NT2/D1 (cell line): ENCODE measurements around the gene ACCSL.

Experiments used
- DNase-seq: peaks from one replicate; pipeline ENCODE4 v3.0.0-alpha.2; 2011; ENCODE audit warnings: low read depth, low spot score
- H3K27me3 ChIP-seq: 2 replicates; pipeline ENCODE4 v1.6.0; 2011; ENCODE audit warnings: mild to moderate bottlenecking; ENCODE audit not compliant: insufficient read length, insufficient read depth
- H3K36me3 ChIP-seq: 2 replicates; pipeline ENCODE4 v1.6.1; 2011; ENCODE audit warnings: mild to moderate bottlenecking, low read length, mixed read lengths; ENCODE audit not compliant: insufficient read depth, insufficient read length
- H3K4me1 ChIP-seq: 2 replicates; pipeline ENCODE4 v1.5.1; 2011; ENCODE audit not compliant: insufficient read depth, insufficient read length
- H3K4me3 ChIP-seq: 2 replicates; pipeline ENCODE4 v1.5.1; 2011; ENCODE audit warnings: low read depth; ENCODE audit not compliant: insufficient read length
- H3K9ac ChIP-seq: 2 replicates; pipeline ENCODE4 v1.6.0; 2011; ENCODE audit warnings: low read depth; ENCODE audit not compliant: insufficient read length
- H3K9me3 ChIP-seq: 2 replicates; pipeline ENCODE4 v1.5.1; 2011; ENCODE audit warnings: mild to moderate bottlenecking, low read length; ENCODE audit not compliant: insufficient read depth
- SUZ12 ChIP-seq: IDR thresholded peaks from 2 replicates; pipeline ENCODE4 v1.6.1; 2011; ENCODE audit not compliant: insufficient read length, insufficient read depth; ENCODE audit errors: extremely low read depth
- YY1 ChIP-seq: IDR thresholded peaks from 2 replicates; pipeline ENCODE4 v1.6.1; 2011; ENCODE audit not compliant: insufficient read length, insufficient read depth
- ZNF274 ChIP-seq: IDR thresholded peaks from 2 replicates; pipeline ENCODE4 v1.6.1; 2011; ENCODE audit warnings: mild to moderate bottlenecking, low read depth, low read length

ACCSL gene

GRCh38 chr11:44014968-44015623, 32.7 kb upstream of the ACCSL start:
- H3K4me1 ChIP-seq: peaks cover 6% of the 10 kb centered on the region
- no peaks in the 10 kb centered on the region for H3K9me3 ChIP-seq
- no peak overlapping the region for H3K9ac ChIP-seq
- no peak for DNase-seq
- no peak overlapping the region for H3K4me3 ChIP-seq
- peaks cover 2% of the 10 kb centered on the region for H3K27me3 ChIP-seq
- H3K36me3 ChIP-seq: no peaks in the 10 kb centered on the region
- no peak for TF ChIP-seq YY1
- TF ChIP-seq ZNF274: no peak
- TF ChIP-seq SUZ12: no peak

- Histone ChIP-seq H3K9me3 (no peaks in the 10 kb centered on the region), H3K4me1 (peaks cover 6% of the 10 kb centered on the region), H3K36me3 (no peaks in the 10 kb centered on the region), H3K9ac (no peak overlapping the region), H3K4me3 (no peak overlapping the region), H3K27me3 (no peaks in the 10 kb centered on the region)
- TF ChIP-seq YY1 (no peak), ZNF274 (no peak), SUZ12 (no peak)
- DNase-seq: no peak
These were observed 32.2 kb upstream of the ACCSL start for GRCh38 chr11:44015624-44016007.

- Histone ChIP-seq H3K9me3 (no peaks in the 10 kb centered on the region), H3K27me3 (no peaks in the 10 kb centered on the region), H3K9ac (no peak overlapping the region), H3K4me1 (peaks cover 6% of the 10 kb centered on the region), H3K4me3 (no peak overlapping the region), H3K36me3 (no peaks in the 10 kb centered on the region)
- DNase-seq: no peak
- TF ChIP-seq SUZ12 (no peak), YY1 (no peak), ZNF274 (no peak)
These were observed 31.6 kb upstream of the ACCSL start for GRCh38 chr11:44016131-44016530.

- no peak for DNase-seq
- H3K4me1 ChIP-seq: peaks cover 6% of the 10 kb centered on the region
- H3K27me3 ChIP-seq: no peaks in the 10 kb centered on the region
- H3K9ac ChIP-seq: no peak overlapping the region
- TF ChIP-seq ZNF274 (no peak), YY1 (no peak), SUZ12 (no peak)
- H3K36me3 ChIP-seq: no peaks in the 10 kb centered on the region
- no peaks in the 10 kb centered on the region for H3K9me3 ChIP-seq
- H3K4me3 ChIP-seq: no peak overlapping the region
These were observed 31.0 kb upstream of the ACCSL start for GRCh38 chr11:44016546-44017442.

- no peak for TF ChIP-seq ZNF274
- TF ChIP-seq SUZ12: no peak
- no peak for TF ChIP-seq YY1
- H3K9me3 ChIP-seq: no peaks in the 10 kb centered on the region
- H3K9ac ChIP-seq: no peak overlapping the region
- DNase-seq: no peak
- H3K4me3 ChIP-seq: no peak overlapping the region
- H3K4me1 ChIP-seq: peaks cover 6% of the 10 kb centered on the region
- no peaks in the 10 kb centered on the region for H3K27me3 ChIP-seq
- no peaks in the 10 kb centered on the region for H3K36me3 ChIP-seq
These were observed 30.2 kb upstream of the ACCSL start for GRCh38 chr11:44017443-44018126.

GRCh38 chr11:44018127-44018521, 29.7 kb upstream of the ACCSL start:
- Histone ChIP-seq H3K9ac (no peak overlapping the region), H3K4me3 (no peak overlapping the region), H3K4me1 (peaks cover 6% of the 10 kb centered on the region), H3K36me3 (no peaks in the 10 kb centered on the region), H3K27me3 (no peaks in the 10 kb centered on the region), H3K9me3 (no peaks in the 10 kb centered on the region)
- TF ChIP-seq ZNF274 (no peak), SUZ12 (no peak), YY1 (no peak)
- DNase-seq: no peak

- DNase-seq: no peak
- Histone ChIP-seq H3K4me3 (no peak overlapping the region), H3K9me3 (no peaks in the 10 kb centered on the region), H3K27me3 (no peaks in the 10 kb centered on the region), H3K36me3 (no peaks in the 10 kb centered on the region), H3K4me1 (peaks cover 6% of the 10 kb centered on the region), H3K9ac (no peak overlapping the region)
- TF ChIP-seq ZNF274 (no peak), YY1 (no peak), SUZ12 (no peak)
These were observed 29.0 kb upstream of the ACCSL start for GRCh38 chr11:44018829-44019228.
